Measurements from ENCODE around the gene DEAF1.

The DEAF1 gene

GRCh38 chr11:646214-646613 lies 48.8 kb downstream of the DEAF1 start:
- no peaks in the 10 kb centered on the region for H4K20me1 ChIP-seq (ENCODE audit: insufficient read depth)
- no peak for TF ChIP-seq CTCF (conservative IDR thresholded peaks at IDR 0.05; ENCODE audit: low read depth, low read length)
- H3K4me1 ChIP-seq (ENCODE audit: low read depth, poor library complexity, severe bottlenecking), result peaks cover 49% of the 10 kb centered on the region
- no peaks in the 10 kb centered on the region for H3K36me3 ChIP-seq (ENCODE audit: insufficient read depth)
- peak overlapping the region; percentile 58; the same call in 1 of the 2 replicates for H3K4me2 ChIP-seq
- H3K79me2 ChIP-seq (ENCODE audit: insufficient read depth, low read depth), result no peaks in the 10 kb centered on the region
- H2AFZ ChIP-seq (ENCODE audit: low read depth), result no peak overlapping the region
- H3K9ac ChIP-seq, result 0 out of 2 replicates have a peak overlapping the region, but pooled peaks have one; percentile 4
- H3K27ac ChIP-seq, result peak overlapping the region; percentile 83
- no peaks in the 10 kb centered on the region for H3K27me3 ChIP-seq (ENCODE audit: insufficient read depth, low read depth)
- H3K4me3 ChIP-seq (IDR thresholded peaks at IDR 0.05; ENCODE audit: insufficient read depth, low read depth, low read length), result no peak overlapping the region

GRCh38 chr11:645536-645935 lies 49.5 kb downstream of the DEAF1 start:
- H3K4me1 ChIP-seq (ENCODE audit: low read depth, poor library complexity, severe bottlenecking), result peaks cover 49% of the 10 kb centered on the region
- no peak overlapping the region for H2AFZ ChIP-seq (ENCODE audit: low read depth)
- H3K79me2 ChIP-seq (ENCODE audit: insufficient read depth, low read depth), result no peaks in the 10 kb centered on the region
- H3K4me3 ChIP-seq (IDR thresholded peaks at IDR 0.05; ENCODE audit: insufficient read depth, low read depth, low read length), result no peak overlapping the region
- H3K4me2 ChIP-seq, result peak overlapping the region; percentile 67
- no peak overlapping the region; the same call in 1 of the 2 replicates for H3K9ac ChIP-seq
- TF ChIP-seq CTCF (conservative IDR thresholded peaks at IDR 0.05; ENCODE audit: low read depth, low read length), result no peak
- no peaks in the 10 kb centered on the region for H3K36me3 ChIP-seq (ENCODE audit: insufficient read depth)
- no peaks in the 10 kb centered on the region for H4K20me1 ChIP-seq (ENCODE audit: insufficient read depth)
- H3K27me3 ChIP-seq (ENCODE audit: insufficient read depth, low read depth), result no peaks in the 10 kb centered on the region
- H3K27ac ChIP-seq, result peak overlapping the region; percentile 83

GRCh38 chr11:643849-644738 lies 50.9 kb downstream of the DEAF1 start:
- no peak overlapping the region; the same call in 1 of the 2 replicates for H3K9ac ChIP-seq
- H3K36me3 ChIP-seq (ENCODE audit: insufficient read depth), result no peaks in the 10 kb centered on the region
- no peaks in the 10 kb centered on the region for H3K27me3 ChIP-seq (ENCODE audit: insufficient read depth, low read depth)
- no peak overlapping the region for H2AFZ ChIP-seq (ENCODE audit: low read depth)
- no peak for TF ChIP-seq CTCF (conservative IDR thresholded peaks at IDR 0.05; ENCODE audit: low read depth, low read length)
- H3K4me2 ChIP-seq, result peak overlapping the region; percentile 45; the same call in 1 of the 2 replicates
- no peaks in the 10 kb centered on the region for H4K20me1 ChIP-seq (ENCODE audit: insufficient read depth)
- H3K27ac ChIP-seq, result peak overlapping the region; percentile 67
- no peak overlapping the region for H3K4me3 ChIP-seq (IDR thresholded peaks at IDR 0.05; ENCODE audit: insufficient read depth, low read depth, low read length)
- peaks cover 49% of the 10 kb centered on the region for H3K4me1 ChIP-seq (ENCODE audit: low read depth, poor library complexity, severe bottlenecking)
- no peaks in the 10 kb centered on the region for H3K79me2 ChIP-seq (ENCODE audit: insufficient read depth, low read depth)

GRCh38 chr11:643366-643765 lies 51.7 kb downstream of the DEAF1 start:
- Histone ChIP-seq H4K20me1 (ENCODE audit: insufficient read depth) (no peaks in the 10 kb centered on the region), H2AFZ (ENCODE audit: low read depth) (no peak overlapping the region), H3K27ac (peak overlapping the region; percentile 67), H3K36me3 (ENCODE audit: insufficient read depth) (no peaks in the 10 kb centered on the region), H3K27me3 (ENCODE audit: insufficient read depth, low read depth) (no peaks in the 10 kb centered on the region), H3K4me2 (peak overlapping the region; percentile 45; the same call in 1 of the 2 replicates), H3K9ac (no peak overlapping the region; the same call in 1 of the 2 replicates), H3K4me1 (ENCODE audit: low read depth, poor library complexity, severe bottlenecking) (peaks cover 49% of the 10 kb centered on the region), H3K79me2 (ENCODE audit: insufficient read depth, low read depth) (no peaks in the 10 kb centered on the region), H3K4me3 (IDR thresholded peaks at IDR 0.05; ENCODE audit: insufficient read depth, low read depth, low read length) (no peak overlapping the region)
- TF ChIP-seq CTCF (conservative IDR thresholded peaks at IDR 0.05; ENCODE audit: low read depth, low read length), result no peak

Data from KMS-11 (cell line).